ENCODE results near the gene NPPC.

- no peak for TF ChIP-seq CTCF (IDR thresholded peaks at IDR 0.05; ENCODE audit: control extremely low read depth in 1 of 3, insufficient read depth in 1 of 3, low read depth in 1 of 3, low read length in 3 of 3)
- no peak for TF ChIP-seq RNF2 (IDR thresholded peaks at IDR 0.05; ENCODE audit: borderline replicate concordance, low read depth, low read length, missing control alignments, poor library complexity, severe bottlenecking)
- no peak for TF ChIP-seq POLR2A (IDR thresholded peaks at IDR 0.05; ENCODE audit: control extremely low read depth in 1 of 2, low read depth in 2 of 2, low read length in 2 of 2)
- TF ChIP-seq CEBPB (IDR thresholded peaks at IDR 0.05; ENCODE audit: low read depth, low read length), result no peak
- TF ChIP-seq RAD21 (IDR thresholded peaks at IDR 0.05 in 1 of 2, conservative IDR thresholded peaks at IDR 0.05 in 1 of 2; ENCODE audit: low read depth in 2 of 2, low read length in 2 of 2), result no peak
- TF ChIP-seq SP1 (IDR thresholded peaks at IDR 0.05; ENCODE audit: low read depth, low read length), result no peak
- TF ChIP-seq EP300 (IDR thresholded peaks at IDR 0.05; ENCODE audit: borderline replicate concordance in 1 of 2, low read depth in 2 of 2, low read length in 2 of 2), result no peak
- no peak for TF ChIP-seq HDAC2 (IDR thresholded peaks at IDR 0.05; ENCODE audit: borderline replicate concordance in 1 of 2, low read depth in 2 of 2, low read length in 2 of 2)
- TF ChIP-seq NANOG (IDR thresholded peaks at IDR 0.05; ENCODE audit: insufficient read depth, low read depth, low read length, poor library complexity, severe bottlenecking), result no peak
- TF ChIP-seq E2F6 (IDR thresholded peaks at IDR 0.05), result no peak
- no peak for TF ChIP-seq EZH2 (IDR thresholded peaks at IDR 0.05; ENCODE audit: low read depth, low read length, severe bottlenecking)
- no peak for TF ChIP-seq USF2 (IDR thresholded peaks at IDR 0.05; ENCODE audit: low read length)
Measured at GRCh38 chr2:231937057-231937456, 10.9 kb upstream of the NPPC start.

Measured in H1 (cell line).